ENCODE measurements around the gene PAGR1. TPM values are rescaled to one million over a fixed set of nuclear protein-coding genes. Genes with fewer than 3 reads are reported as not detected.

PAGR1 gene
- total RNA-seq, 1 donor from 2014 or later, result 62.3 TPM

- H3K4me3 ChIP-seq (ENCODE audit: low read depth, low read length), result no peak overlapping the region
- DNase-seq (ENCODE audit: low read depth), result no peak
- TF ChIP-seq CTCF (conservative IDR thresholded peaks at IDR 0.05; ENCODE audit: low read depth, low read length), result no peak
Measured at GRCh38 chr16:29834079-29834478, 18.1 kb downstream of the PAGR1 start.

- H3K4me3 ChIP-seq (ENCODE audit: low read depth, low read length), result no peak overlapping the region
- TF ChIP-seq CTCF (conservative IDR thresholded peaks at IDR 0.05; ENCODE audit: low read depth, low read length), result no peak
- no peak for DNase-seq (ENCODE audit: low read depth)
Measured at GRCh38 chr16:29835926-29836325, 20.0 kb downstream of the PAGR1 start.

- H3K4me3 ChIP-seq (ENCODE audit: low read depth, low read length), result no peak overlapping the region
- DNase-seq (ENCODE audit: low read depth), result no peak
- no peak for TF ChIP-seq CTCF (conservative IDR thresholded peaks at IDR 0.05; ENCODE audit: low read depth, low read length)
Measured at GRCh38 chr16:29836623-29837022, 20.7 kb downstream of the PAGR1 start.

GRCh38 chr16:29837841-29838240, 21.9 kb downstream of the PAGR1 start:
- no peak for TF ChIP-seq CTCF (conservative IDR thresholded peaks at IDR 0.05; ENCODE audit: low read depth, low read length)
- H3K4me3 ChIP-seq (ENCODE audit: low read depth, low read length), result no peak overlapping the region
- DNase-seq (ENCODE audit: low read depth), result no peak

GRCh38 chr16:29839822-29840221, 23.9 kb downstream of the PAGR1 start:
- TF ChIP-seq CTCF (conservative IDR thresholded peaks at IDR 0.05; ENCODE audit: low read depth, low read length), result no peak

GRCh38 chr16:29840240-29840639, 24.3 kb downstream of the PAGR1 start:
- H3K4me3 ChIP-seq (ENCODE audit: low read depth, low read length), result no peak overlapping the region
- DNase-seq (ENCODE audit: low read depth), result no peak
- no peak for TF ChIP-seq CTCF (conservative IDR thresholded peaks at IDR 0.05; ENCODE audit: low read depth, low read length)

More at GRCh38 chr16:29839822-29840221, 23.9 kb downstream of the PAGR1 start:
- no peak overlapping the region for H3K4me3 ChIP-seq (ENCODE audit: low read depth, low read length)
- DNase-seq (ENCODE audit: low read depth), result no peak

GRCh38 chr16:29841631-29842030, 25.7 kb downstream of the PAGR1 start:
- no peak overlapping the region for H3K4me3 ChIP-seq (ENCODE audit: low read depth, low read length)
- DNase-seq (ENCODE audit: low read depth), result no peak

More at GRCh38 chr16:29841631-29842030, 25.7 kb downstream of the PAGR1 start:
- TF ChIP-seq CTCF (conservative IDR thresholded peaks at IDR 0.05; ENCODE audit: low read depth, low read length), result no peak

Data from epithelial cell of proximal tubule (primary cell).